Hematopoietic multipotent progenitor cell treated with erythropoietin and hydrocortisone succinate and interleukin-3 and kit ligand, for 17 days (in vitro differentiated cells): Measurements from ENCODE around the gene PRRC2A.

Source experiments
- DNase-seq: peaks from one replicate; pipeline ENCODE4 v3.0.0-alpha.2; 2015; ENCODE audit warnings: low spot score

The PRRC2A gene

GRCh38 chr6:31626952-31627351, 6.4 kb downstream of the PRRC2A start:
- DNase-seq: no peak

- DNase-seq: no peak
These were observed 7.3 kb downstream of the PRRC2A start for GRCh38 chr6:31627690-31628287.

DNA sequence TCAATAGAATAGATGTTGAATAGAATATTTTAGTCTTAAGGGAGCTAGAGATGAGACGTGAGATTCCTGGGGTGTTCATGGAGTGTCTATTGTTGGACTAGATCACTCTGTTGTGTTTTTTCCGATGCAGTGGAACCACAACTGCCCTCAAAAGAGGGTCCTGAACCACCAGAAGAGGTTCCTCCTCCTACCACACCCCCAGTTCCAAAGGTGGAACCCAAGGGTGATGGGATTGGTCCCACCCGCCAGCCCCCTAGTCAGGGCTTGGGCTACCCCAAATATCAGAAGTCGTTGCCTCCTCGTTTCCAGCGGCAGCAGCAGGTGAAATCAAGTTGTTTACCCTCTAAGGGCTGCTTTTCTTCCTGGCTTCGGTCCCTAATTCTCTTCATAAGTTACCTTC, 8.5 kb downstream of the PRRC2A start:
- DNase-seq: no peak

DNA sequence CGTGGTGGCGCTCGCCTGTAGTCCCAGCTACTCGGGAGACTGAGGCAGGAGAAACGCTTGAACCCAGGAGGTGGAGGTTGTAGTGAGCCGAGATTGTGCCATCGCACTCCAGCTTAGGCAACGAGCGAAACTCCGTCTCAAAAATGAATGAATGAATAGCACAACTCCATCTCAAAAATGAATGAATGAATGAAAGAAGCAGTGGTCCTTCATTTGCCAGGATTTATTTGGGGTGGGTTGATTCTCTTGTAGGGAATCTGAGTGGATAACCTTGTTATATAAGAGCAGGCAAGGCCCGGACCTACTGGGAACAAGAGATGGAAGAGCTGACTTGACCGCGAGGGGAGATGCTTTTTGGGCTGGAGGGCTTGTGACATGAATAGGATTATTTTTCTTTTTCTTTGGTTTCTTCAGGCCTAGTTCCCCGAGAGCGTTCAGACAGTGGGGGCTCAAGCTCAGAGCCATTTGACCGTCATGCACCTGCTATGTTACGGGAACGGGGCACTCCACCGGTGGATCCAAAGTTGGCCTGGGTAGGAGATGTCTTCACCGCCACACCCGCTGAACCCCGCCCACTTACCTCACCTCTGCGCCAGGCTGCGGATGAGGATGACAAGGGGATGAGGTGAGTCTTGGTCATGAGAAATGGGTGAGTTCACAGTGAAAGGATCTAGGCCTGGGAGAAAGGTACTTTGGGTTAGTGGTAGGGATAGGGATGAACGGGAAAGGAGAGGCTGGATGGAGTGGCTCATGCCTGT, 9.8 kb downstream of the PRRC2A start:
- no peak for DNase-seq

DNA sequence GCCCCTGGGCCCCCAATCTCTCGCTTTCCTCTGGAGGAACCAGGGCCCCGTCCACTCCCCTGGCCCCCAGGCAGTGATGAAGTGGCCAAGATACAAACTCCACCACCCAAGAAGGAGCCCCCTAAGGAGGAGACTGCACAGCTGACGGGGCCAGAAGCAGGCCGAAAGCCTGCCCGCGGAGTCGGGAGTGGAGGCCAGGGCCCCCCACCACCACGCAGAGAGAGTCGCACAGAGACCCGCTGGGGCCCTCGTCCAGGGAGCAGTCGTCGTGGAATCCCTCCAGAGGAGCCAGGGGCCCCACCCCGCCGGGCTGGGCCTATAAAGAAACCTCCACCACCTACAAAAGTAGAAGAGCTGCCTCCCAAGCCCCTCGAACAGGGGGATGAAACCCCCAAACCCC, 10.7 kb downstream of the PRRC2A start:
- no peak for DNase-seq

- DNase-seq: no peak
These were observed 11.3 kb downstream of the PRRC2A start for GRCh38 chr6:31631681-31632278.

DNA sequence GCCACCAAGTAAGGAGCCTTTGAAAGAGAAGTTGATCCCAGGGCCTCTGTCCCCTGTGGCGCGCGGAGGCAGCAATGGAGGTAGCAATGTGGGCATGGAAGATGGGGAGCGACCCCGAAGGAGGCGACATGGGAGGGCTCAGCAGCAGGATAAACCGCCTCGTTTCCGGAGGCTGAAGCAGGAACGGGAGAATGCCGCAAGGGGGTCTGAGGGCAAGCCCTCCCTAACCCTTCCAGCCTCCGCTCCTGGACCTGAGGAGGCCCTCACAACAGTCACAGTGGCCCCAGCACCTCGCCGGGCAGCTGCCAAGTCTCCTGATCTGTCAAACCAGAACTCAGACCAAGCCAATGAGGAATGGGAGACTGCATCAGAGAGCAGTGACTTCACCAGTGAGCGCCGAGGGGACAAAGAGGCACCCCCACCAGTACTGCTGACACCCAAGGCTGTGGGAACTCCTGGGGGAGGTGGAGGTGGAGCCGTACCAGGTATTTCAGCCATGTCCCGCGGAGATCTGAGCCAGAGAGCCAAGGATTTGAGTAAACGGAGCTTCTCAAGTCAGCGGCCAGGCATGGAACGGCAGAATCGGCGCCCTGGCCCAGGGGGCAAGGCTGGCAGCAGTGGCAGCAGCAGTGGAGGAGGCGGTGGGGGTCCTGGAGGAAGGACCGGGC, 11.9 kb downstream of the PRRC2A start:
- DNase-seq: no peak

- DNase-seq: no peak
These were observed 12.9 kb downstream of the PRRC2A start for GRCh38 chr6:31633447-31633846.

DNA sequence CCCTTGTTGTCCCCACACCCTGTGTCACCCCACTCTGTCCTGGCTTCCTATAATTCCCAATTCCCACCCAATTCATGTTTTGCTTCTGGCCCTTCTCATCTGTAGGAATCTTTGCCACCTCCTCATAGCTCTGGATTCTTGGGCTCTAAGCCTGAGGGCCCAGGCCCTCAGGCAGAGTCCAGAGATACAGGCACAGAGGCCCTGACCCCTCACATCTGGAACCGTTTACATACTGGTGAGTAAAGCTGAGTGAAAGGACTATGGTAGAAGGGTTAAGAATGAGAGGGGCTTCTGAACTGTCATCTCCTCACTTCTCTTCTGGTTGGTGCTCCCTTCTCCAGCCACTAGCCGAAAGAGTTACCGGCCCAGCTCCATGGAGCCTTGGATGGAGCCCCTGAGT, 13.6 kb downstream of the PRRC2A start:
- no peak for DNase-seq

DNA sequence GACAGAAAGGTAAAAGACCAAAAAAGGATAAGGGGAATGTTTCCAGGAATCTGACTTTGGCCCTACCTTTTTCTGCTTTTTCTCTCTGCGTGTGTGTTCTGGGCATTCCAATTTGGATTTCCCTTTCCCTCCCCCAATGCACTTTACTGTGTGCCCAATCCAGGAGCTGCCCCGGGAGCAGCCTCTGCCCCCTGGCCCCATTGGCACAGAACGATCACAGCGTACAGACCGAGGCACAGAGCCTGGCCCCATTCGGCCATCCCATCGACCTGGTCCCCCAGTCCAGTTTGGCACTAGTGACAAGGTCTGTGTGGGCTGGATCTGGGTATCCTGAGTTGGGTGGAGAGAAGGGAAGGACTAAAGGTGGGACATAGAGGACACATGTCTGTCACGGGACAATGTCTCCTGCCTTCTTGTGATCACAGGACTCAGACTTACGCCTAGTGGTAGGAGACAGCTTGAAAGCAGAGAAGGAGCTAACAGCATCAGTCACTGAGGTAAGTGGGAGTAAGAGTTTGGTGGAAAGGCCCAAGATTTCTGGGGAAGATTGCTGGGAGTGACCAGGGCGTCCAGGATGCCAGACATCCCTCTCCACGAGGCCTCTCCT, 14.6 kb downstream of the PRRC2A start:
- no peak for DNase-seq

- no peak for DNase-seq
These were observed 16.4 kb downstream of the PRRC2A start for GRCh38 chr6:31636698-31637596.

GRCh38 chr6:31639043-31639442, 18.5 kb downstream of the PRRC2A start:
- no peak for DNase-seq

DNA sequence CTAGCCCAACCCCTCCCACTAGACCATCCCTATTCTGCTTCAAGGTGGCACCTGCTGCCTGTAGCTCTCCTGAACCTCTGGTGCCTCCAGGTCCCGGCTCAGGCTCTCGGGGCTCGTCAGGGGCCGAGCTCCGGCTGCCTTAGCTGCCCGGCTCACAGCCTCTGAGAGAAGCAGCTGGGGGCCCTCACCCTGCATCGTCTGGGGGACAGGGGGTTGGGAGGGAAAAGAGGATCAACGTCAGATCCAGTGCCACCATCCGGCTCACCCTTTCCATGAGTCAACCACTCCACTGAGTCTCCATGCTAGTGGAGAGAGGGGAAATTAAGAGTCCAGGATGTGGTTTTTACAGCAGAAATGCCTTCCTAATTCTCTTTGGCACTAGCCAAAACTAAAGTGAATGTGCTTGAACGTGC, 18.9 kb downstream of the PRRC2A start:
- no peak for DNase-seq

- DNase-seq: no peak
These were observed 20.1 kb downstream of the PRRC2A start for GRCh38 chr6:31640612-31641011.

- no peak for DNase-seq
These were observed 20.9 kb downstream of the PRRC2A start for GRCh38 chr6:31641370-31641769.

DNA sequence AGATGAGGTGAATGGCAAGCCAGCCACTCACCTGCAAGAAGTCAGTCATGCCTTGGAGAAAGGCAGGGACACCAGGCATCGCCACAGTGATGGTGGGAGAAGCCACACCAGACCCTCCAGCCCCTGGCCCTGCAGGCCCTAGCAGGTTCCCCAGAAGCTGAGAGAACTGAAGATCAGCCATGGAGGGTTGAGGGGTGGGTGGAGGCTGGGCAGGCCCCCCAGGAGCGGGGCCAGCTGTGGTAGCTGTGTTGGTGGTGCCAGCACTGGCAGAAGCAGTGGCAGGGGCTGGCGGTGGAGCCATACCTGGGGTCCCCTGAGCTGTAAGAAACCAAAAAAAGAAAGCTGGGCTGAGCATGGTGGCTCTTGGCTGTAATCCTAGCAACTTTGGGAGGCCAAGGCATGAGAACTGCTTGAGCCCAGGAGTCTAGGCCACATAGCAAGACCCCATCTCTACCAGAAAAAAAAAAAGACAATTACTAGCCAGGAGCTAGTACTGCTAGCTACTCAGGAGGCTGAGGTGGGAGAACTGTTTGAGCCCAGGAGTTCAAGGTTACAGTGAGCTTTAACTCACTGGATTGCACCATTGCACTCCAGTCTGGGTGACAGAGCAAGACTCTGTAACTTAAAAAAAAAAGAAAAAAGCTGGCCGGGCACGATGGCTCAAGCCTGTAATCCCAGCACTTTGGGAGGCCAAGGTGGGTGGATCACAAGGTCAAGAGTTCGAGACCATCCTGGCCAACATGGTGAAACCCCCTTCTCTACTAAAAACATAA, 22.5 kb downstream of the PRRC2A start:
- no peak for DNase-seq

GRCh38 chr6:31643818-31644454, 23.4 kb downstream of the PRRC2A start:
- DNase-seq: no peak

GRCh38 chr6:31645325-31645724, 24.8 kb downstream of the PRRC2A start:
- no peak for DNase-seq

DNA sequence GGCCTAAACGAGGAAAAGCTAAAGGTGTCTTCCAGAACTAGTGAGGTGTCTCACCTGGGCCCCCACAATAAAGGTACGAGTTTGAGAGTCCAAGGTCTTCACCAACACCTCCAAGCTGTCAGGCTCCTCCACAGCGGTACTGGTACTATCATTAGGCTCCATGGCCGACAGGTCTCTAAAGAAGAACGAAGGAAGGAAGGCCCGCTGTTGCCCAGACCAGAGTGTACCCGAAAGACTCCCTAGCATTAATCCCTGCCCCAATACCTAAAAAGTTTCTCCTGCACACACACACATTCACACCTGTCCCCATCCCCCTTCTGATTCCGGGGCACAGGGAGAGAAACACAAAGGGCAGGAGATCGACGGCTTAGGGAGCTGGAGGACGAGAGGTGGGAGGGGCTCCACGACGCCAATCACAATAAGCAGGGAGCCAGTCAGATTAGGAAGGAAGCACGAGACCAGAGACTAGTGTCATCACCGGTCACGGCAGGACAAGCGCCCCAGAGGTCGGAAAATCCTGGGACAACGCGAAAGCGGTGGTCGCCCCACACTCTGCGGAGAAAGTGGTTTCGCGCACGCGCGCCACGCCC, 31.2 kb downstream of the PRRC2A start:
- no peak for DNase-seq
